IgD-negative memory B cell (primary cell): ENCODE data around the gene CEP89. TPM values are rescaled to one million over a fixed set of nuclear protein-coding genes. Genes with fewer than 3 reads are reported as not detected.
"Not testable (repeated sequence)": the region's sequence is repeated elsewhere in the genome, so short reads cannot be mapped to it uniquely, and the experiment has no call there.

Source experiments
- H3K27ac Mint-ChIP-seq, 3 donors: one replicate each; pipeline ENCODE4 v1.8.0; 2020 to 2022; ENCODE audit warnings: mild to moderate bottlenecking in 3 of 3, mixed read lengths in 3 of 3, moderate library complexity in 1 of 3
- H3K27me3 Mint-ChIP-seq: one replicate; pipeline ENCODE4 v1.8.0; 2021; ENCODE audit warnings: mixed read lengths
- H3K36me3 Mint-ChIP-seq: one replicate; pipeline ENCODE4 v1.8.0; 2020; ENCODE audit warnings: mild to moderate bottlenecking, mixed read lengths
- H3K4me1 Mint-ChIP-seq, 3 donors: one replicate each; pipeline ENCODE4 v1.8.0; 2020 to 2022; ENCODE audit warnings: mixed read lengths in 3 of 3, mild to moderate bottlenecking in 1 of 3
- H3K4me3 Mint-ChIP-seq, 4 donors: one replicate each; pipeline ENCODE4 v1.8.0; 2020 to 2022; ENCODE audit warnings: mild to moderate bottlenecking in 4 of 4, mixed read lengths in 4 of 4, moderate library complexity in 3 of 4
- H3K9me3 Mint-ChIP-seq, 3 donors: one replicate each; pipeline ENCODE4 v1.8.0; 2020 to 2021; ENCODE audit warnings: mixed read lengths in 3 of 3, mild to moderate bottlenecking in 1 of 3
- polyA plus RNA-seq: library from polyadenylated mRNA; unstranded; fragments of 300-500 nt; fragmentation: Illumina TruSeq; gene quantifications from one replicate; pipeline ENCODE4 v1.2.3, GENCODE V29; 2021

The CEP89 gene
- polyA plus RNA-seq, 1 donor from 2014 or later = 11.8 TPM

GRCh38 chr19:32863301-32863700 lies 108.5 kb downstream of the CEP89 start:
- Mint-ChIP-seq H3K9me3 (no peaks in the 10 kb centered on the region), H3K36me3 (peaks cover 2% of the 10 kb centered on the region), H3K27me3 (peaks cover 3% of the 10 kb centered on the region), H3K4me3 (no peak overlapping the region), H3K4me1 (no peaks in the 10 kb centered on the region), H3K27ac (no peak overlapping the region)

GRCh38 chr19:32862741-32863140 lies 109.0 kb downstream of the CEP89 start:
- H3K9me3 Mint-ChIP-seq = no peaks in the 10 kb centered on the region
- H3K27ac Mint-ChIP-seq = no peak overlapping the region
- H3K36me3 Mint-ChIP-seq = peaks cover 2% of the 10 kb centered on the region
- no peaks in the 10 kb centered on the region for H3K4me1 Mint-ChIP-seq
- peaks cover 3% of the 10 kb centered on the region for H3K27me3 Mint-ChIP-seq
- H3K4me3 Mint-ChIP-seq = no peak overlapping the region

- no peaks in the 10 kb centered on the region for H3K4me1 Mint-ChIP-seq
- H3K36me3 Mint-ChIP-seq = peaks cover 2% of the 10 kb centered on the region
- no peaks in the 10 kb centered on the region for H3K9me3 Mint-ChIP-seq
- H3K27ac Mint-ChIP-seq = no peak overlapping the region
- peaks cover 3% of the 10 kb centered on the region for H3K27me3 Mint-ChIP-seq
- no peak overlapping the region for H3K4me3 Mint-ChIP-seq
These were observed 109.6 kb downstream of the CEP89 start for GRCh38 chr19:32862173-32862572.

- Mint-ChIP-seq H3K4me1 (no peaks in the 10 kb centered on the region), H3K27me3 (peaks cover 3% of the 10 kb centered on the region), H3K4me3 (no peak overlapping the region), H3K36me3 (peaks cover 2% of the 10 kb centered on the region), H3K9me3 (no peaks in the 10 kb centered on the region), H3K27ac (no peak overlapping the region)
These were observed 110.2 kb downstream of the CEP89 start for GRCh38 chr19:32861596-32861995.

DNA sequence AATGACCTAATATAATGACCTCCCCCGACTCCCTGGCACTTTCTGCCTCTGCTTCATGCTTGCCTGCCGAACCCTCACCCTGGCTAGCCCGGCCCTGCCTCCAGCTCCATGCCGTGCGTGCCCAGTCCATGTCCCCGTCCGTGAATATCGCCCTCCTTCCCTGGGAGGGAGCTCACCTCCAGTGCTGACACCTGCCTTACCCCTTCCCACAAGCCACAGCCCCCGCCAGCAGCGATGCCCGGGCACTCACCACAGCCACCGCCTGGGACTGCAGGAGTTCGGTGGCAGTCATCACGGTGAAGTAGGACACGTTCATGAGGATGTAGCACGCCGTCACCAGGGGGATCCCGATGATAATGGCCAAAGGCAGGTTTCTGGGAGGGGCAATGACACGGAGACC lies 112.2 kb downstream of the CEP89 start:
- Mint-ChIP-seq H3K36me3 (peaks cover 2% of the 10 kb centered on the region), H3K4me1 (peaks cover 0 to 2% (median 0%) of the 10 kb centered on the region in 3 donors), H3K27ac (no peak overlapping the region), H3K4me3 (no peak overlapping the region), H3K9me3 (no peaks in the 10 kb centered on the region), H3K27me3 (peaks cover 3% of the 10 kb centered on the region)

GRCh38 chr19:32858559-32858958 lies 113.2 kb downstream of the CEP89 start:
- Mint-ChIP-seq H3K9me3 (no peaks in the 10 kb centered on the region), H3K4me3 (no peak overlapping the region), H3K4me1 (peaks cover 0 to 2% (median 0%) of the 10 kb centered on the region in 3 donors), H3K36me3 (peaks cover 2% of the 10 kb centered on the region), H3K27me3 (peaks cover 3% of the 10 kb centered on the region), H3K27ac (no peak overlapping the region)

GRCh38 chr19:32858155-32858554 lies 113.6 kb downstream of the CEP89 start:
- H3K27me3 Mint-ChIP-seq = peaks cover 3% of the 10 kb centered on the region
- peaks cover 2% of the 10 kb centered on the region for H3K36me3 Mint-ChIP-seq
- no peak overlapping the region for H3K27ac Mint-ChIP-seq
- peaks cover 0 to 2% (median 0%) of the 10 kb centered on the region in 3 donors for H3K4me1 Mint-ChIP-seq
- no peak overlapping the region for H3K4me3 Mint-ChIP-seq
- no peaks in the 10 kb centered on the region for H3K9me3 Mint-ChIP-seq

DNA sequence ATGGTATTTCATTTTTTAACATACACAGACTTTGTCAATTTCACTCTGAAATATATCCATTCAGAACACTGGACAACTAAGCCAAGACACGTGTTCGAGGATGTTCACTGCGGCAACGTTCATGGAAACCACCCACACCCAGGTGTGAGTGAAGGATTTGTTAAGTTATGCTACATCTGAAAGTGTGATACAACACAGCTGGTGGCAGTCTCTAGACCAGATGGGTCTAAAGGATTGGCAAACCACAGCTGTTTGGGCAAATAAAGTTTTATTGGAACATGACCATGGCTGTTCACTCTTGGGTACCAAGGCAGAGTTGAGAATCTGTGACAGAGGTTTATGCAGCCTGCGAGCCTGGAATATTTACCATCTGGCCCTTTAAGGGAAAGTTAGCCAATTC lies 114.2 kb downstream of the CEP89 start:
- no peaks in the 10 kb centered on the region for H3K36me3 Mint-ChIP-seq
- H3K9me3 Mint-ChIP-seq = no peaks in the 10 kb centered on the region
- no peak overlapping the region for H3K27ac Mint-ChIP-seq
- H3K4me1 Mint-ChIP-seq = peaks cover 0 to 2% (median 0%) of the 10 kb centered on the region in 3 donors
- H3K27me3 Mint-ChIP-seq = peaks cover 3% of the 10 kb centered on the region
- no peak overlapping the region for H3K4me3 Mint-ChIP-seq

GRCh38 chr19:32856818-32857217 lies 114.9 kb downstream of the CEP89 start:
- not testable (repeated sequence) for H3K4me3 Mint-ChIP-seq, H3K27me3 Mint-ChIP-seq, H3K4me1 Mint-ChIP-seq, H3K36me3 Mint-ChIP-seq, H3K27ac Mint-ChIP-seq, H3K9me3 Mint-ChIP-seq

GRCh38 chr19:32852216-32852615 lies 119.5 kb downstream of the CEP89 start:
- Mint-ChIP-seq H3K4me1 (peaks cover 0 to 2% (median 0%) of the 10 kb centered on the region in 3 donors), H3K27ac (no peak overlapping the region), H3K4me3 (no peak overlapping the region), H3K27me3 (no peaks in the 10 kb centered on the region), H3K36me3 (no peaks in the 10 kb centered on the region), H3K9me3 (peaks cover 0 to 4% (median 0%) of the 10 kb centered on the region in 3 donors)

DNA sequence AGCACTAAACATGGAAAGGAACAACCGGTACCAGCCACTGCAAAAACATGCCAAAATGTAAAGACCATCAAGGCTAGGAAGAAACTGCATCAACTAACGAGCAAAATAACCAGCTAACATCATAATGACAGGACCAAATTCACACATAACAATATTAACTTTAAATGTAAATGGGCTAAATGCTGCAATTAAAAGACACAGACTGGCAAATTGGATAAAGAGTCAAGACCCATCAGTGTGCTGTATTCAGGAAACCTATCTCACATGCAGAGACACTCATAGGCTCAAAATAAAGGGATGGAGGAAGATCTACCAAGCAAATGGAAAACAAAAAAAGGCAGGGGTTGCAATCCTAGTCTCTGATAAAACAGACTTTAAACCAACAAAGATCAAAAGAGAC lies 123.7 kb downstream of the CEP89 start:
- H3K4me1 Mint-ChIP-seq, H3K36me3 Mint-ChIP-seq, H3K27me3 Mint-ChIP-seq, H3K4me3 Mint-ChIP-seq, H3K27ac Mint-ChIP-seq, H3K9me3 Mint-ChIP-seq: not testable (repeated sequence)

- no peaks in the 10 kb centered on the region for H3K4me1 Mint-ChIP-seq
- H3K36me3 Mint-ChIP-seq = no peaks in the 10 kb centered on the region
- H3K27me3 Mint-ChIP-seq = peaks cover 3% of the 10 kb centered on the region
- peak overlapping the region in 1 of 4 donors; percentile 53 for H3K4me3 Mint-ChIP-seq
- no peak overlapping the region for H3K27ac Mint-ChIP-seq
- peaks cover 8 to 21% (median 15%) of the 10 kb centered on the region in 3 donors for H3K9me3 Mint-ChIP-seq
These were observed 128.0 kb downstream of the CEP89 start for GRCh38 chr19:32843716-32844245.

GRCh38 chr19:32842061-32842460 lies 129.7 kb downstream of the CEP89 start:
- no peaks in the 10 kb centered on the region for H3K4me1 Mint-ChIP-seq
- peaks cover 8 to 15% (median 15%) of the 10 kb centered on the region in 3 donors for H3K9me3 Mint-ChIP-seq
- no peak overlapping the region for H3K27ac Mint-ChIP-seq
- no peaks in the 10 kb centered on the region for H3K36me3 Mint-ChIP-seq
- no peak overlapping the region for H3K4me3 Mint-ChIP-seq
- H3K27me3 Mint-ChIP-seq = peaks cover 3% of the 10 kb centered on the region

GRCh38 chr19:32837531-32837930 lies 134.2 kb downstream of the CEP89 start:
- Mint-ChIP-seq H3K9me3 (peaks cover 8 to 15% (median 14%) of the 10 kb centered on the region in 3 donors), H3K27me3 (peaks cover 3% of the 10 kb centered on the region), H3K36me3 (no peaks in the 10 kb centered on the region), H3K27ac (no peak overlapping the region), H3K4me1 (no peaks in the 10 kb centered on the region), H3K4me3 (no peak overlapping the region)

- not testable (repeated sequence) for H3K36me3 Mint-ChIP-seq, H3K4me3 Mint-ChIP-seq, H3K4me1 Mint-ChIP-seq, H3K27me3 Mint-ChIP-seq, H3K27ac Mint-ChIP-seq, H3K9me3 Mint-ChIP-seq
These were observed 138.4 kb downstream of the CEP89 start for GRCh38 chr19:32833388-32833787.

DNA sequence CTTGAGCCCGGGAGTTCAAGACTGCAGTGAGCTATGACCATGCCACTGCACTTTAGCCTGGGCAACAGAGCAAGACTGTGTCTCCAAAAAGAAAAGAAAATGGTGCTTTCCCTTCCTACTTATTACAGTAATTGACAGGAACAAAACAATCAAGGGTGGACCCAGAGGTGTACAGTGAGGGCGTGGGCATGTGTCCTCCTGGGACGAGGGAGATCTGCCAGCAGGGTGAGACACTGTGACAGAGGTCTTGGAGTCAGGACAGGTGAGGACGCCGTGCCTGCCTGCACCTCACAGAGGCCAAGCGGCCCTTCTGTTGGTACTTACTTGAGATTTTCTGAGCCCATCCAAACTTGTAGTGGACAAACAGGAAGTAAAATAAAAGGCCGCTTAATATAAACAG lies 138.9 kb downstream of the CEP89 start:
- H3K27ac Mint-ChIP-seq, H3K27me3 Mint-ChIP-seq, H3K4me3 Mint-ChIP-seq, H3K9me3 Mint-ChIP-seq, H3K4me1 Mint-ChIP-seq, H3K36me3 Mint-ChIP-seq: not testable (repeated sequence)

- not testable (repeated sequence) for H3K4me1 Mint-ChIP-seq, H3K9me3 Mint-ChIP-seq, H3K27ac Mint-ChIP-seq, H3K4me3 Mint-ChIP-seq, H3K36me3 Mint-ChIP-seq, H3K27me3 Mint-ChIP-seq
These were observed 139.7 kb downstream of the CEP89 start for GRCh38 chr19:32832094-32832493.
